Memory B cell (primary cell): ENCODE data around the gene EDDM13.

Experiments used
- ATAC-seq: fragments of 150-1000 bp; cut with Tn5 transposase; 2 replicates; pipeline ENCODE4 v1.10.0; 2021; ENCODE audit warnings: low read depth, mild to moderate bottlenecking, moderate library complexity
- DNase-seq, 2 donors: peaks; one replicate each; pipeline ENCODE4 v3.0.0; 2022; ENCODE audit warnings: low spot score in 2 of 2
- H3K27ac Mint-ChIP-seq: one replicate; pipeline ENCODE4 v1.8.0; 2022; ENCODE audit warnings: mild to moderate bottlenecking, moderate library complexity, mixed read lengths
- H3K27me3 Mint-ChIP-seq: one replicate; pipeline ENCODE4 v1.8.0; 2022; ENCODE audit warnings: mixed read lengths
- H3K36me3 Mint-ChIP-seq: one replicate; pipeline ENCODE4 v1.8.0; 2022; ENCODE audit warnings: mild to moderate bottlenecking, mixed read lengths
- H3K4me1 Mint-ChIP-seq: one replicate; pipeline ENCODE4 v1.8.0; 2022; ENCODE audit warnings: mixed read lengths
- H3K4me3 Mint-ChIP-seq: one replicate; pipeline ENCODE4 v1.8.0; 2022; ENCODE audit warnings: mild to moderate bottlenecking, moderate library complexity, mixed read lengths
- H3K9me3 Mint-ChIP-seq: one replicate; pipeline ENCODE4 v1.8.0; 2022; ENCODE audit warnings: mixed read lengths

Gene EDDM13

GRCh38 chr19:56356944-56357343 is 84.4 kb downstream of the EDDM13 start:
- Mint-ChIP-seq H3K4me1 (no peaks in the 10 kb centered on the region), H3K9me3 (peaks cover 24% of the 10 kb centered on the region), H3K27ac (no peak overlapping the region), H3K27me3 (no peaks in the 10 kb centered on the region), H3K36me3 (peaks cover 31% of the 10 kb centered on the region), H3K4me3 (no peak overlapping the region)
- no peak for DNase-seq
- no peak for ATAC-seq
